ENCODE data around the gene SLC6A7.
"Not testable (repeated sequence)": the region's sequence is repeated elsewhere in the genome, so short reads cannot be mapped to it uniquely, and the experiment has no call there.

SLC6A7 gene

GRCh38 chr5:150219861-150220260 lies 30.0 kb downstream of the SLC6A7 start:
- DNase-seq, result no peak

DNA sequence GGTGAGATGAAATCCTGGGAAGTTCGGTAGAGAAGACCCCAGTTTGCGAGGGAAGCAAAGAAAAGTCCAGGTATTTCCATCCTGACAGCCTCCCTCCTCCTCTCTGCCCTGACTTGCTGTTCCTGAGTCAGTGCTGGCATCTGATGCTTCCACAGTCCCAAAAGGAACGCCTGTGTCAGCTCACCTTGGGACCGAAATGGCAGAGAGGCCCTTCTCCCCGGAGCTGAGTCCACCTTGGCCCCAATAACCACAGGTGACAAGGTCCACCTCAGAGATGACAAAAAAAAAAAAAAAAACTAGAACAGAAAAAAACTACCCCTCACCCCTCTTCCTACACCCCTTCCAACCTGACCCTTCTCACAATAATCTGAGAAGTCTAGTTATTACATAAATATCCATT lies 31.6 kb downstream of the SLC6A7 start:
- no peak for DNase-seq

GRCh38 chr5:150222906-150223305 lies 33.0 kb downstream of the SLC6A7 start:
- DNase-seq, result no peak

GRCh38 chr5:150223474-150223873 lies 33.6 kb downstream of the SLC6A7 start:
- no peak for DNase-seq

DNA sequence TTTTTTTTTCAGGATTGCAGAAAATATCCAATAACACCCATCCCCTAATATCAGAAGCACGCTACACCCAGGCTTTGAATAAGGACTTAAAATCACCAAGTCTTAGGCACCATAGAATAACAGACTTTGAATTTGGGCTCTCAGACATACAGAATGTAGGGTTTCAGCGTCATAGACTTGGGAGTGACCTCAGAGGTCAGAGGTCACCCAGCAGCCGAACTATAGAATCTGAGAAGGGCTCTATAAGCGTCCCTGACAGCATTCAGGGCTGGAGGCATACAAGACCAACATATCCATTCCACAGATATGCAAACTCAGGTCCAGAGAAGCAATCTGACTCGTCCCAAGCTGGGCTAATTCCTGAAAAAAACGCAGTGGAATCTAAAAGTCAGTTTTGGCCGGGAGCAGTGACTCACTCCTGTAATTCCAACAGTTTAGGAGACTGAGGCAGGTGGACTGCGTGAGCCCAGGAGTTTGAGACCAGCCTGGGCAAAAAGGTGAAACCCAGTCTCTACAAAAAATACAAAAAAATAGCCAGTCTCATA lies 34.7 kb downstream of the SLC6A7 start:
- no peak for DNase-seq

- no peak for DNase-seq
These were observed 37.2 kb downstream of the SLC6A7 start for GRCh38 chr5:150227036-150227435.

- DNase-seq, result no peak
These were observed 37.9 kb downstream of the SLC6A7 start for GRCh38 chr5:150227606-150228273.

DNA sequence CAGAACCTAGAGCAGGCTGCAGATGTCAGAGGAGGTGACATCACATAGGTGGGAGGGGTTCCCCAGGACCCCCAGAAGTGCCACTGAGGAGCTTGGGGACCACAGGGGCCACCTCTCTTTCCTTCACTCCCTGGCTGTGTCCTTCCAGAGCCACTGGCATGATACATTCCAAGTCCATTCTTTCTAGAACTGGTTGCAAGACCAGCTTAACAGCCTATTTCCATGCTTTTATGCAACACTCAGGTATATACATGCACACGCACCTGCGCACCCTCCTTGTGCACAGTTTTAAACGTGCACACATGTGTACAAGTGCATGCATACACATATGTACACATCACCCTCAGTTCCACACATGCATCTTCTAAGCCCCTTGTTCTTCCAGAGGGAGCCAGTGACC lies 39.7 kb downstream of the SLC6A7 start:
- no peak for DNase-seq

GRCh38 chr5:150230842-150231241 lies 41.0 kb downstream of the SLC6A7 start:
- no peak for DNase-seq

DNA sequence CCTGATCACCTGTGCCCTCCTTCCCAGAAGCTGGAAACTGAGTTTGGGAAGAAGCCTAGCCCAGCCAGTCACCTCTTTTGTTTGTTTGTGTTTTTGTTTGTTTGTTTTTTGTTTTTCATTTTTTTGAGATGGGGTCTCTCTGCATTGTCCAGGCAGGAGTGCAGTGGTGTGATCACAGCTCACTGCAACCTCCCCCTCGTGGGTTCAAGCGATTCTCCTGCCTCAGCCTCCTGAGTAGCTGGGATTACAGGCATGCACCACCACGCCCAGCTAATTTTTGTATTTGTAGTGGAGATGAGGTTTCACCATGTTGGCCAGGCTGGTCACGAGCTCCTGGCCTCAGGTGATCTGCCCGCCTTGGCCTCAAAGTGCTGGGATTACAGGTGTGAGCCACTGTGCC lies 43.8 kb downstream of the SLC6A7 start:
- DNase-seq, result not testable (repeated sequence)

- DNase-seq, result no peak
These were observed 45.0 kb downstream of the SLC6A7 start for GRCh38 chr5:150234576-150235499.

- no peak for DNase-seq
These were observed 45.6 kb downstream of the SLC6A7 start for GRCh38 chr5:150235500-150235854.

DNA sequence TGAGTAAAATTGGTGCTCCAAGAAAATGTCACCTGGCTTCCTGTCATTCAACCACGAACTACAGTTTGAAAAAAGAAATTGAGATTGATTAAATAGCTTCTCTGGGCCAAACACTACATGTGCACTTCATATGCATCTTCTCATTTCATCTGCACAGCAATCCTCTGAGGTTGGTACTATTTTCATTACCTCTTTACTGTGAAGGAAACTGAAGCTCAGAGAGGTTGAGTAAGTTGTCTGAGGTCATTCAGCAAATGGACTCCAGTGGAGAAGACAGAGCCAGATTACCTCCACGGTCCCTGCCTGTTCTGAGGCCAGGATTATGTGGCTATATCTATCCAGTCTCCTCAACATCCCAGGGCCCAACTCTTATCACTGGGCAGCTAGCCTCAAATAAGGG lies 46.5 kb downstream of the SLC6A7 start:
- DNase-seq, result no peak

DNA sequence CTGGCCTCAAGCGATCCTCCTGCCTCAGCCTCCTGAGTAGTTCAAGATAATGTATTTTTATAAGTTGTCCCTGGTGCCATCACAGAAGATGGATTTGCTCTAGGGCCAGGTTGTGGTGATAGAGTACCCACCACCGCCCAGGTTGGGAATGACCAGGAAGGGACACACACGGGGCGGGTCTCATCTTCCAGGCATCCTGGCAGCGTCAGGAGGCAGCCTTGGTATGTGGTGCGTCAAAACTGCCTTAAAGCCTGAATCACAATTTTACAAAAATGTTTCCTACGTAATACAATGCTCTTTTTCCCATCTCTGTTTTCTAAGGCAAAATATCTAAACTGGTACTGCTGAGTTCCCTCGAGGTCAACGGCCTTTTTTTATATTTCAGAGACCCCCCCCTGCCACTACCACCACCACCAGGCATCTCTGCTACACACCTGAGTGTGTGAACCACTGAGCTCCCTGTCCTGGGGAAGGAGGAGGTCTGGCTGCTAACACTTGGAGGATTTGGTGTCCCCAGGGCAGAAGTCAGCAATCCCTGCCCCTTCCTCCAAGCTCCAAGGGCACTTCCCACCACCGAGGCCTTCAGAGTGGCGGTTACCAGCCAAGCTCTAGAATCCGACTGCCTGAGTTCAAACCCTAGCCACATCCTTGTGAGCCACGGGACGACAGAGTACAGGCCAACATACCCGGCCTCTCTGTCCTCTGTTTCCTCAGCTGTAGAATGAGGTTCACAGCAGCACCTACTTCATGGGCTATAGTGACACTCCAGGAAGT lies 47.3 kb downstream of the SLC6A7 start:
- DNase-seq, result no peak

DNA sequence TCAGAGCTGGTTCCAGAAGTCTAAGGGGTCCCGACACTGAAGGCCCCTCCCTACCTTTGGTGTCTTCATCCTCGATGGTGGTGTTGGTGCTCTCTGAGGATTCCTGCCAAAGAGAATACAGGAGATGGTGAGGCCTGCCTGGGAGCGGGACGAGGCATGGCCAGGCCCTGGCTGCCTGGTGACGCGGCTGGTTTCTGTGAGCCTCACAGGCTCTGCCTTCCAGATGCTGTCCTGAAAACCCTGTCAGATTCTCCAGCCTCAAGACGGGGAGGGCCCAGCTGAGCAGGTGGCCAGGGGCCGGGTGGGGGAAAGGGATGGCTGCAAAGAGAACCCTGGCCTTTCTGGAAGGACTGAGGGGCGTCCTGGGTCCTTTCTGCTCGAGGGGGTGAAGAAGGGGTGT lies 48.8 kb downstream of the SLC6A7 start:
- no peak for DNase-seq

GRCh38 chr5:150239099-150239793 lies 49.4 kb downstream of the SLC6A7 start:
- DNase-seq, result no peak

GRCh38 chr5:150239794-150240122 lies 49.9 kb downstream of the SLC6A7 start:
- DNase-seq, result no peak

DNA sequence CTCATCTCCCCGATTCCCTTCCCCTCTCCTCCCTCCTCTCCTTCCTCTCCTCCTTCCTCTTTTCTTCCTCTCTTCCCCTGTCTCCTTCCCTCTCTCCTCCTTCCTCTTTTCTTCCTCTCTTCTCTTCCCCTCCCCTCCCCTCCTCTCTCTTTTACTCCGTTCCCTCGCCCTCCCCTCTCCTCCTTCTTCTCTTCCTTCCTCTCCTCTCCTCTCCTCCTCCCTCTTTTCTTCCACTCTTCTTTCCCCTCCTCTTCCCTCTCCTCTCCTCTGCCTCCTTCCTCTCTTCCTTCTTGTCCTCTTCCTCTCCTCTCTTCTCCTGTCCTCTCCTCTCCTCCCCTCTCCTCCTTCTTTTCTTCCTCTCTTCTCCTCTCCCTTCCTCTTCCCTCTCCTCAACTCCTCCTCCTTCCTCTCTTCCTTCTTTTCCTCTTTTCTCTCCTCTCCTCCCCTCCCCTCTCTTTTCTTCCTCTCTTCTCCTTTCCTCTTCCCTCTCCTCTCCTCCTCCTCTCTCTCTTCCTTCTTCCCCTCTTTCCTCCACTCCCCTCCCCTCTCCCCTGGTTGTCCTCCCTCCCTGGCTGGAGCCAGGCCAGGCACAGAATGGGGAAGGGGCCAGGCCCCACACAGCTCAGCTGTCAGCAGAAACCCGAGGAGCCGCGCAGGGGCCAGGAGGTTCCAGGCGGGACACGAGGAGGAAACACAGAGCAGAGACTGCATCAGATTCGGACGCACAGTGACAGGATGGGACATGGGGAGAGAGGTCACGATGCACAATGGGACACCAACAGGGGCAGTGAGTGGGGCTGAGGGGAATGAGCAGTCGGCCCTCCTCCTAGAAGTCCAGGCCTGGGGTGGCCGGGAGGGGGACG lies 51.7 kb downstream of the SLC6A7 start:
- DNase-seq, result no peak

DNA sequence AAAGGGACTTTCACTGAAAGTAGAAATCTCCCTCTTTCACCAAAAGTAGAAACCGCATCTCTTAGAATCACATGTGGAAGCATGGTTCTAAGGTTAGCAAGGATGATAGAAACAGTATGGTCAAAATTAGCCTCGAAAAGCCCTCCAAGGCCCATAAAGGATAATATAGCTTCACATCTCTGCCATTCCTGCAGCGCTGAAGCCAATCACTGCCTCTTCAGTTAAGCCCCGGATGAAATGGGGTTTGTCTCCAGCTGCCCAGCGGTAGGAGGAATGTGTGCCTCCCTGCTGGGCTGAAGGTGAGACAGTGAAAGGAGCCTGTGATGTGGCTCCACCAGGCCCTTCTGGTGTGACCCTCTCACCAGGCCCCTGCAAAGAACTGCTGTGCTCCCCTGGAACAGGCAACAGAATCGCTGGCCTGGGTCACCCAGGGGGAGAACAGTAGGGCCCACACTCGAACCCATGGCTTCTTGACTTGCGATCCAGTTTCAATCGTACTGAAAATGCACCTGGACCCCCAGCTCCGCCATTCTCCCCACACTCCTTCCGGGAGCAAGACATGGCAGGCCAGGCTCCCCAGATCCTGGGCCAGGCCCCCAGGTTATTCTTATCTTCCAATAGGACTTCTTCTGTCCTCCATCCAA lies 52.5 kb downstream of the SLC6A7 start:
- DNase-seq, result no peak

- no peak for DNase-seq
These were observed 53.7 kb downstream of the SLC6A7 start for GRCh38 chr5:150243590-150243989.

- no peak for DNase-seq
These were observed 54.3 kb downstream of the SLC6A7 start for GRCh38 chr5:150244209-150244608.

Measured in activated T-cell treated with anti-CD3 and anti-CD28 coated beads for 4 hours (primary cell).